BLaER1 treated with 17β-estradiol and CSF1 and Interleukin-3, amounts not matched to agents 10 nM and 100 nM (cell line): Measurements from ENCODE around the gene COL5A1.

Source experiments
- H3K27ac ChIP-seq, 11 experiments: shearing (Covaris generic); formaldehyde crosslinking; 2 replicates each; pipeline ENCODE4 v1.8.1; 2022
- H3K27me3 ChIP-seq, 11 experiments: shearing (Covaris generic); formaldehyde crosslinking; 2 replicates each; pipeline ENCODE4 v1.8.1; 2022
- H3K36me3 ChIP-seq, 11 experiments: shearing (Covaris generic); formaldehyde crosslinking; 2 replicates each; pipeline ENCODE4 v1.8.1; 2022
- H3K4me1 ChIP-seq, 10 experiments: shearing (Covaris generic); formaldehyde crosslinking; 2 replicates each; pipeline ENCODE4 v1.8.1; 2022
- H3K4me2 ChIP-seq, 11 experiments: shearing (Covaris generic); formaldehyde crosslinking; 2 replicates each; pipeline ENCODE4 v1.8.1; 2022
- H3K4me3 ChIP-seq, 10 experiments: shearing (Covaris generic); formaldehyde crosslinking; 2 replicates each; pipeline ENCODE4 v1.8.1; 2022
- H3K9ac ChIP-seq, 11 experiments: shearing (Covaris generic); formaldehyde crosslinking; 2 replicates each; pipeline ENCODE4 v1.8.1; 2022
- H3K9me3 ChIP-seq, 11 experiments: shearing (Covaris generic); formaldehyde crosslinking; replicated peaks in 1 of 11; 2 replicates each; pipeline ENCODE4 v1.8.1; 2022
- H4K20me1 ChIP-seq, 11 experiments: shearing (Covaris generic); formaldehyde crosslinking; 2 replicates each; pipeline ENCODE4 v1.8.1; 2022
- Cebpa-rat ChIP-seq, 11 experiments: shearing (Covaris generic); IDR thresholded peaks; 2 replicates each; pipeline ENCODE4 v1.8.1; 2022

Gene COL5A1

GRCh38 chr9:134776080-134776796 is 134.6 kb downstream of the COL5A1 start:
- Histone ChIP-seq H3K4me1 (peaks cover 7 to 92% (median 74%) of the 10 kb centered on the region in 10 experiments), H3K9ac (no peak overlapping the region), H3K9me3 (no peaks in the 10 kb centered on the region), H3K4me3 (no peak overlapping the region), H3K36me3 (peaks cover 0 to 67% (median 39%) of the 10 kb centered on the region in 11 experiments; a peak in 9 of 22 replicates), H3K27me3 (peaks cover 0 to 68% (median 0%) of the 10 kb centered on the region in 11 experiments; a peak in 4 of 22 replicates), H3K4me2 (no peak overlapping the region), H3K27ac (no peak overlapping the region), H4K20me1 (peaks cover 0 to 81% (median 17%) of the 10 kb centered on the region in 11 experiments; a peak in 11 of 22 replicates)
- TF ChIP-seq Cebpa-rat (IDR thresholded peaks at IDR 0.05), result no peak

DNA sequence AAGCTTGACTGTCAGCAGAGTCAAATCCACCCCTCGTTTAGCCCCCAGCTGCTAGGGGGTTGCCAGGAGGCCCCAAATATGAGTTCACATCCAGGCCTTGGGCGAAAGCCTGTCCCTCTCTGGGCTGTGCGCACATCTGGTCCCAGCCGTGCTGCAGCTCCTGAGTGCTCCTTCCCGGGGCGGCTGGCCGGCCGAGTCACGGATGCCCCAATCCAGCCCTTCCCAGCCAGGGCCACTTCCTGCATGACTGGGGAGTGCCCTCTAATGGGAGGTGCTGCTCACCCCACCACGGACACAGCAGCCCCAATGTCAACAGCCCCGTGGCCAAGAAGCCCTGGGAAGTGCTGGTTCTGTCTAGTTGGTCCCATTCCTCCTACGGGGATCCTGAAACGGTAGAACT is 135.6 kb downstream of the COL5A1 start:
- H3K4me2 ChIP-seq, result peak overlapping the region in 3 of 11 experiments; percentile 86 to 91 (median 90); a peak in 5 of 22 replicates

GRCh38 chr9:134778156-134778555 is 136.6 kb downstream of the COL5A1 start:
- TF ChIP-seq Cebpa-rat (IDR thresholded peaks at IDR 0.05), result no peak
- Histone ChIP-seq H3K27me3 (peaks cover 0 to 71% (median 0%) of the 10 kb centered on the region in 11 experiments; a peak in 5 of 22 replicates), H3K4me2 (peak overlapping the region in 6 of 11 experiments; percentile 10 to 91 (median 79); a peak in 6 of 22 replicates), H3K36me3 (peaks cover 0 to 61% (median 36%) of the 10 kb centered on the region in 11 experiments; a peak in 9 of 22 replicates), H3K4me1 (peaks cover 5 to 92% (median 75%) of the 10 kb centered on the region in 10 experiments), H4K20me1 (peaks cover 0 to 83% (median 35%) of the 10 kb centered on the region in 11 experiments; a peak in 15 of 22 replicates), H3K9me3 (no peaks in the 10 kb centered on the region), H3K9ac (no peak overlapping the region), H3K27ac (no peak overlapping the region), H3K4me3 (no peak overlapping the region)

More for the DNA sequence above, 135.6 kb downstream of the COL5A1 start:
- Histone ChIP-seq H3K4me3 (no peak overlapping the region), H3K4me1 (peaks cover 0 to 92% (median 74%) of the 10 kb centered on the region in 10 experiments; a peak in 16 of 20 replicates), H3K36me3 (peaks cover 0 to 70% (median 39%) of the 10 kb centered on the region in 11 experiments; a peak in 9 of 22 replicates), H3K9ac (no peak overlapping the region), H3K9me3 (no peaks in the 10 kb centered on the region), H3K27me3 (peaks cover 0 to 69% (median 0%) of the 10 kb centered on the region in 11 experiments; a peak in 3 of 22 replicates), H3K27ac (no peak overlapping the region), H4K20me1 (peaks cover 0 to 83% (median 25%) of the 10 kb centered on the region in 11 experiments; a peak in 13 of 22 replicates)
- no peak for TF ChIP-seq Cebpa-rat (IDR thresholded peaks at IDR 0.05)

DNA sequence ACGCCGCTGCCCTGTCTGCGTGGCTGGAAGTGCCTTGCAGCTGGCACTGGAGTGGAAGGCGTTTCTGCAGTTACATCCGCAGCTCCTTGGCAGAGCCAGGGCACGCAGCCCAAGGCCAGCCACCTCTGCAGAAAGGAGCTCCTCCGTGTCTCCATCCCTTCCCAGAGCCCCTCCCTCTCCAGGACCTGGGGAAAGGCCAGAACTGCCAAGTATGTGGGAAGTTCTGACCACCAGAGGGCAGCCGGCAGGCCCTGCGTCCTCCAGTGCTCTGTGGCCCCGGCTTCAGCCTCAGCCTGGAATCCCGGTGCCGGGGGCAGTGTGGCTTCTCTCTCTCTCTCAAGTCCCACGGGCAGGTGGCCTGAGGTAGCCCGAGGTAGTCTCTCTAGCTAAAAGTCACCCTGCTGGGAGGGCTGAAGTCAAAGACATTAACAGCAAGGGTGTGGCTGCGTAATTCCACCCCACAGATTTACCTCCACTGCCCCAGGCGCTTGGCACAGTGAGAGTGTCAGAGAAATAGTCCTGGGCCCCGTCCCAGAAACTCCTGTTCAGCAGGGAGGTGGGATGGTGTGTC is 137.3 kb downstream of the COL5A1 start:
- Histone ChIP-seq H3K27me3 (peaks cover 0 to 72% (median 0%) of the 10 kb centered on the region in 11 experiments; a peak in 7 of 22 replicates), H3K4me3 (no peak overlapping the region), H3K4me2 (peak overlapping the region in 8 of 11 experiments; percentile 28 to 98 (median 82); a peak in 10 of 22 replicates), H3K27ac (no peak overlapping the region), H3K9ac (no peak overlapping the region), H4K20me1 (peaks cover 0 to 85% (median 40%) of the 10 kb centered on the region in 11 experiments; a peak in 15 of 22 replicates), H3K9me3 (no peaks in the 10 kb centered on the region), H3K4me1 (peaks cover 13 to 92% (median 75%) of the 10 kb centered on the region in 10 experiments), H3K36me3 (peaks cover 0 to 54% (median 29%) of the 10 kb centered on the region in 11 experiments; a peak in 8 of 22 replicates)
- no peak for TF ChIP-seq Cebpa-rat (IDR thresholded peaks at IDR 0.05)

DNA sequence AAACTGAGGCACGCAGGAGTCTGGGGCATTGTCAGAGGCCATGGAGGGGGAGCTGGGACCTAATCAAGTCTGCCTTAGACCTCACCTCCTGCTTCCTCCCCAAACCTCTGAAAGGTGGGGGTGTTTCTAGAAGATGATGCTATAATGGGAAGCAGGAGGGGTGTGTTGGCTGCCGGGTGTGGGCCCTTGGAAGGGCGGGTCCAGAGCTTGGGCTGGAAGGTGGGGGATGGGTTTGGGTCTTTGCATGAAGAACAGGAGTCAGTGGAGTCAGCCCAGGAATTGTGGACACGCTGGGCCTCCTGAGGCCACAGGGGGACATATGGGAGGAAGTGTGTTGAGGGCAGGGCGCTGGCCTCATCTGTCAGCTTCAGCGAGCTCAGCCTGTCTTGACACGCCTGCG is 138.0 kb downstream of the COL5A1 start:
- H3K27me3 ChIP-seq, result peaks cover 0 to 72% (median 0%) of the 10 kb centered on the region in 11 experiments; a peak in 7 of 22 replicates
- no peak for TF ChIP-seq Cebpa-rat (IDR thresholded peaks at IDR 0.05)
- no peaks in the 10 kb centered on the region for H3K9me3 ChIP-seq
- H3K4me3 ChIP-seq, result no peak overlapping the region
- peaks cover 0 to 85% (median 47%) of the 10 kb centered on the region in 11 experiments; a peak in 15 of 22 replicates for H4K20me1 ChIP-seq
- peaks cover 13 to 93% (median 77%) of the 10 kb centered on the region in 10 experiments for H3K4me1 ChIP-seq
- H3K36me3 ChIP-seq, result peaks cover 0 to 46% (median 23%) of the 10 kb centered on the region in 11 experiments; a peak in 8 of 22 replicates
- no peak overlapping the region for H3K27ac ChIP-seq
- H3K9ac ChIP-seq, result no peak overlapping the region; a peak in 1 of 22 replicates
- peak overlapping the region in 9 of 11 experiments; percentile 4 to 98 (median 78); a peak in 16 of 22 replicates for H3K4me2 ChIP-seq

GRCh38 chr9:134781591-134782302 is 140.1 kb downstream of the COL5A1 start:
- peak overlapping the region in 8 of 11 experiments; percentile 61 to 98 (median 82); a peak in 16 of 22 replicates for H3K4me2 ChIP-seq
- H3K27me3 ChIP-seq, result peaks cover 0 to 61% (median 0%) of the 10 kb centered on the region in 11 experiments; a peak in 7 of 22 replicates

GRCh38 chr9:134782921-134783698 is 141.5 kb downstream of the COL5A1 start:
- Histone ChIP-seq H4K20me1 (peaks cover 0 to 76% (median 46%) of the 10 kb centered on the region in 11 experiments; a peak in 15 of 22 replicates), H3K4me3 (no peak overlapping the region), H3K27ac (peak overlapping the region in 3 of 11 experiments; percentile 14 to 40 (median 21); a peak in 3 of 22 replicates), H3K4me1 (peaks cover 13 to 75% (median 62%) of the 10 kb centered on the region in 10 experiments), H3K4me2 (peak overlapping the region; percentile 61 to 98 (median 76)), H3K27me3 (peaks cover 0 to 64% (median 0%) of the 10 kb centered on the region in 11 experiments; a peak in 7 of 22 replicates), H3K9me3 (no peaks in the 10 kb centered on the region), H3K36me3 (peaks cover 0 to 48% (median 13%) of the 10 kb centered on the region in 11 experiments; a peak in 8 of 22 replicates), H3K9ac (peak overlapping the region in 3 of 11 experiments; percentile 17 to 45 (median 22); a peak in 2 of 22 replicates)
- no peak for TF ChIP-seq Cebpa-rat (IDR thresholded peaks at IDR 0.05)

More at GRCh38 chr9:134781591-134782302, 140.1 kb downstream of the COL5A1 start:
- peaks cover 13 to 88% (median 69%) of the 10 kb centered on the region in 10 experiments for H3K4me1 ChIP-seq
- no peak overlapping the region for H3K4me3 ChIP-seq
- peaks cover 0 to 77% (median 48%) of the 10 kb centered on the region in 11 experiments; a peak in 15 of 22 replicates for H4K20me1 ChIP-seq
- no peak for TF ChIP-seq Cebpa-rat (IDR thresholded peaks at IDR 0.05)
- no peak overlapping the region for H3K27ac ChIP-seq
- H3K36me3 ChIP-seq, result peaks cover 0 to 41% (median 13%) of the 10 kb centered on the region in 11 experiments; a peak in 8 of 22 replicates
- no peaks in the 10 kb centered on the region for H3K9me3 ChIP-seq
- peak overlapping the region in 2 of 11 experiments; percentile 18 to 45; a peak in 2 of 22 replicates for H3K9ac ChIP-seq
